MCF 10A (cell line): ENCODE results near the gene UNC5A. TPM values are rescaled to one million over a fixed set of nuclear protein-coding genes. Genes with fewer than 3 reads are reported as not detected.

Experiments
- BruUV-seq: library from RNA; stranded (reverse); fragments of 400-500 nt; replicated peaks from 2 replicates; lab custom pipeline; 2021; lab: Mats Ljungman, UMichigan
- CTCF ChIA-PET: fragments of 300-600 bp; sonication (Branson Sonifier 250); formaldehyde crosslinking; extraction: SDS; loops from one replicate; lab custom pipeline; 2021; ENCODE audit warnings: antibody characterized with exemption, inconsistent platforms; lab: Yijun Ruan, JAX
- POLR2A ChIA-PET: fragments of 300-600, 350-650 bp; sonication (Branson Sonifier 250); formaldehyde crosslinking; extraction: SDS; loops from one replicate; lab custom pipeline; 2020; ENCODE audit warnings: antibody characterized with exemption, inconsistent platforms; lab: Yijun Ruan, JAX
- DNase-seq: peaks from one replicate; pipeline ENCODE4 v3.0.0-alpha.2; 2018; ENCODE audit not compliant: unreplicated experiment
- H3K27ac Mint-ChIP-seq: one replicate; pipeline ENCODE4 v1.8.0; 2022; ENCODE audit warnings: mild to moderate bottlenecking, low read depth, mixed read lengths; ENCODE audit not compliant: unreplicated experiment
- H3K27me3 Mint-ChIP-seq: one replicate; pipeline ENCODE4 v1.8.0; 2022; ENCODE audit warnings: mixed read lengths; ENCODE audit not compliant: insufficient read depth, unreplicated experiment
- H3K36me3 Mint-ChIP-seq: one replicate; pipeline ENCODE4 v1.8.0; 2022; ENCODE audit warnings: mild to moderate bottlenecking, moderate library complexity, mixed read lengths; ENCODE audit not compliant: insufficient read depth, unreplicated experiment
- H3K4me1 Mint-ChIP-seq: one replicate; pipeline ENCODE4 v1.8.0; 2022; ENCODE audit warnings: mixed read lengths; ENCODE audit not compliant: insufficient read depth, unreplicated experiment
- H3K4me3 Mint-ChIP-seq: one replicate; pipeline ENCODE4 v1.8.0; 2022; ENCODE audit warnings: mild to moderate bottlenecking, moderate library complexity, mixed read lengths; ENCODE audit not compliant: unreplicated experiment
- H3K9me3 Mint-ChIP-seq: one replicate; pipeline ENCODE4 v1.8.0; 2022; ENCODE audit warnings: mixed read lengths; ENCODE audit not compliant: unreplicated experiment
- CTCF ChIP-seq: fragments of 200-600 bp; IDR thresholded peaks from one replicate; pipeline ENCODE4 v1.8.0; 2022; ENCODE audit warnings: antibody characterized with exemption, mild to moderate bottlenecking; ENCODE audit not compliant: unreplicated experiment
- intact Hi-C: fragments of 100-400 bp; cut with micrococcal nuclease; formaldehyde crosslinking; loops from 2 replicates; pipeline ENCODE4 v1.14.1; 2022
- total RNA-seq: library from RNA; stranded (reverse); gene quantifications from 2 replicates; pipeline ENCODE4 v1.2.3, GENCODE V29; 2022

Gene UNC5A
- total RNA-seq, 1 experiment from 2014 or later = 0.51 TPM

GRCh38 chr5:176829320-176829719 lies 19.0 kb downstream of the UNC5A start:
- Mint-ChIP-seq H3K4me1 (peaks cover 5% of the 10 kb centered on the region), H3K9me3 (peaks cover 6% of the 10 kb centered on the region), H3K27me3 (peaks cover 39% of the 10 kb centered on the region), H3K27ac (no peak overlapping the region), H3K4me3 (no peak overlapping the region), H3K36me3 (no peaks in the 10 kb centered on the region)
- no peak for TF ChIP-seq CTCF
- CTCF ChIA-PET = no interaction called here
- intact Hi-C loops = no loop called here
- no TSS peak for BruUV-seq
- POLR2A ChIA-PET = no interaction called here
- DNase-seq = no peak

GRCh38 chr5:176830422-176830994 lies 20.1 kb downstream of the UNC5A start:
- Mint-ChIP-seq H3K4me1 (peaks cover 5% of the 10 kb centered on the region), H3K4me3 (no peak overlapping the region), H3K27ac (no peak overlapping the region), H3K36me3 (no peaks in the 10 kb centered on the region), H3K27me3 (peaks cover 41% of the 10 kb centered on the region), H3K9me3 (peaks cover 6% of the 10 kb centered on the region)
- CTCF ChIA-PET = no interaction called here
- DNase-seq = no peak
- intact Hi-C loops = no loop called here
- POLR2A ChIA-PET = no interaction called here
- BruUV-seq = no TSS peak
- no peak for TF ChIP-seq CTCF

GRCh38 chr5:176830995-176831423 lies 20.6 kb downstream of the UNC5A start:
- no peaks in the 10 kb centered on the region for H3K36me3 Mint-ChIP-seq

GRCh38 chr5:176831425-176831824 lies 21.1 kb downstream of the UNC5A start:
- no peak for DNase-seq
- no peaks in the 10 kb centered on the region for H3K36me3 Mint-ChIP-seq
- POLR2A ChIA-PET = no interaction called here
- H3K4me1 Mint-ChIP-seq = peaks cover 5% of the 10 kb centered on the region
- peaks cover 6% of the 10 kb centered on the region for H3K9me3 Mint-ChIP-seq
- no peak for TF ChIP-seq CTCF
- intact Hi-C loops = no loop called here
- CTCF ChIA-PET = interaction anchor here (0.6 to 0.8 kb wide), 2 partner anchors 9 to 109 kb away, joined by 3 to 4 read pairs; no protein-coding TSS in a partner anchor
- peaks cover 49% of the 10 kb centered on the region for H3K27me3 Mint-ChIP-seq
- no TSS peak for BruUV-seq
- H3K4me3 Mint-ChIP-seq = no peak overlapping the region
- no peak overlapping the region for H3K27ac Mint-ChIP-seq

More at GRCh38 chr5:176830995-176831423, 20.6 kb downstream of the UNC5A start:
- Mint-ChIP-seq H3K4me3 (no peak overlapping the region), H3K27ac (no peak overlapping the region), H3K9me3 (peaks cover 6% of the 10 kb centered on the region), H3K27me3 (peaks cover 45% of the 10 kb centered on the region), H3K4me1 (peaks cover 5% of the 10 kb centered on the region)
- DNase-seq = no peak
- intact Hi-C loops = no loop called here
- CTCF ChIA-PET = no interaction called here
- POLR2A ChIA-PET = no interaction called here
- no peak for TF ChIP-seq CTCF
- no TSS peak for BruUV-seq
